WTC11 (cell line): Measurements from ENCODE around the gene MPDZ. TPM values are rescaled to one million over a fixed set of nuclear protein-coding genes. Genes with fewer than 3 reads are reported as not detected.

ENCODE experiments used
- ATAC-seq: fragments of 200-7000 bp; cut with Tn5 transposase; 2 replicates; pipeline ENCODE4 v1.10.0; 2021; ENCODE audit warnings: mild to moderate bottlenecking, moderate library complexity
- CTCF ChIA-PET: fragments of 300-600 bp; sonication (Branson Sonifier 250); formaldehyde crosslinking; loops from one replicate; lab custom pipeline; 2021; ENCODE audit warnings: antibody characterized with exemption; lab: Charles Lee
- POLR2A ChIA-PET: fragments of 350-600 bp; sonication (Branson Sonifier 250); formaldehyde crosslinking; loops from one replicate; lab custom pipeline; 2021; ENCODE audit warnings: antibody characterized with exemption; lab: Charles Lee
- DNase-seq: peaks from one replicate; pipeline ENCODE4 v3.0.0; 2021; ENCODE audit warnings: low spot score
- H3K27ac Mint-ChIP-seq: 2 replicates; pipeline ENCODE4 v1.8.0; 2021; ENCODE audit warnings: mixed read lengths
- H3K27me3 Mint-ChIP-seq: 2 replicates; pipeline ENCODE4 v1.8.0; 2021; ENCODE audit warnings: low read depth, mild to moderate bottlenecking, moderate library complexity, mixed read lengths
- H3K36me3 Mint-ChIP-seq: 2 replicates; pipeline ENCODE4 v1.8.0; 2021; ENCODE audit warnings: mixed read lengths
- H3K4me1 Mint-ChIP-seq: 2 replicates; pipeline ENCODE4 v1.8.0; 2022; ENCODE audit warnings: mixed read lengths
- H3K4me3 Mint-ChIP-seq: 2 replicates; pipeline ENCODE4 v1.8.0; 2021; ENCODE audit warnings: mild to moderate bottlenecking, moderate library complexity, mixed read lengths
- H3K9me3 Mint-ChIP-seq: 2 replicates; pipeline ENCODE4 v1.8.0; 2021; ENCODE audit warnings: mixed read lengths
- CREM ChIP-seq: sonication (generic); formaldehyde crosslinking; IDR thresholded peaks from 2 replicates; pipeline ENCODE4 v1.8.1; 2022; ENCODE audit warnings: mild to moderate bottlenecking, missing genetic modification reagents, moderate library complexity
- EMX1 ChIP-seq: fragments of 250-450 bp; sonication (Bioruptor Pico); IDR thresholded peaks from 2 replicates; pipeline ENCODE4 v1.8.0; 2021; ENCODE audit warnings: mild to moderate bottlenecking
- FOXJ3 ChIP-seq: sonication (generic); formaldehyde crosslinking; IDR thresholded peaks from 2 replicates; pipeline ENCODE4 v1.9.0; 2021; ENCODE audit warnings: missing genetic modification reagents, mild to moderate bottlenecking, borderline replicate concordance
- FOXK1 ChIP-seq: sonication (generic); formaldehyde crosslinking; IDR thresholded peaks from 2 replicates; pipeline ENCODE4 v1.8.0; 2022; ENCODE audit warnings: mild to moderate bottlenecking, moderate library complexity, missing genetic modification reagents
- MXD4 ChIP-seq: fragments of 250-450 bp; sonication (Bioruptor Pico); IDR thresholded peaks from 2 replicates; pipeline ENCODE4 v1.8.0; 2021; ENCODE audit warnings: mild to moderate bottlenecking, moderate library complexity, borderline replicate concordance
- NFATC4 ChIP-seq: fragments of 250-450 bp; sonication (Bioruptor Pico); IDR thresholded peaks from 2 replicates; pipeline ENCODE4 v1.9.0; 2021; ENCODE audit warnings: mild to moderate bottlenecking
- TEAD1 ChIP-seq: sonication (generic); formaldehyde crosslinking; IDR thresholded peaks from 2 replicates; pipeline ENCODE4 v1.8.0; 2022; ENCODE audit warnings: mild to moderate bottlenecking, missing genetic modification reagents
- ZNF232 ChIP-seq: sonication (generic); formaldehyde crosslinking; IDR thresholded peaks from 2 replicates; pipeline ENCODE4 v1.8.0; 2022; ENCODE audit warnings: mild to moderate bottlenecking, missing genetic modification reagents
- ZNF671 ChIP-seq: fragments of 250-450 bp; sonication (Bioruptor Pico); IDR thresholded peaks from 2 replicates; pipeline ENCODE4 v1.8.0; 2021; ENCODE audit warnings: mild to moderate bottlenecking
- total RNA-seq: library from RNA; stranded (reverse); gene quantifications from 3 replicates; pipeline ENCODE4 v1.2.3, GENCODE V29; 2021
- TF ChIP-seq, protein P1 (sequence below): sonication (generic); formaldehyde crosslinking; IDR thresholded peaks from 2 replicates; pipeline ENCODE4 v1.8.1; 2022; ENCODE audit warnings: mild to moderate bottlenecking, moderate library complexity, missing genetic modification reagents
- TF ChIP-seq, protein P2 (sequence below): sonication (generic); formaldehyde crosslinking; IDR thresholded peaks from 2 replicates; pipeline ENCODE4 v1.8.0; 2023; ENCODE audit warnings: missing genetic modification reagents
- TF ChIP-seq, protein P3 (sequence below): sonication (generic); formaldehyde crosslinking; IDR thresholded peaks from 2 replicates; pipeline ENCODE4 v1.8.1; 2022; ENCODE audit warnings: low read depth, missing genetic modification reagents, borderline replicate concordance
- TF ChIP-seq, protein P4 (sequence below): sonication (generic); formaldehyde crosslinking; IDR thresholded peaks from 2 replicates; pipeline ENCODE4 v1.8.1; 2023; ENCODE audit warnings: mild to moderate bottlenecking, missing genetic modification reagents, borderline replicate concordance
- TF ChIP-seq, protein P5 (sequence below): sonication (generic); formaldehyde crosslinking; IDR thresholded peaks from 2 replicates; pipeline ENCODE4 v1.8.0; 2022; ENCODE audit warnings: mild to moderate bottlenecking, missing genetic modification reagents
- TF ChIP-seq, protein P6 (sequence below): sonication (generic); formaldehyde crosslinking; conservative IDR thresholded peaks from 2 replicates; pipeline ENCODE4 v1.8.1; 2022; ENCODE audit warnings: mild to moderate bottlenecking, missing genetic modification reagents
- TF ChIP-seq, protein P7 (sequence below): sonication (generic); formaldehyde crosslinking; IDR thresholded peaks from 2 replicates; pipeline ENCODE4 v1.8.1; 2022; ENCODE audit warnings: missing genetic modification reagents, borderline replicate concordance
- TF ChIP-seq, protein P8 (sequence below): fragments of 200-600 bp; IDR thresholded peaks from 2 replicates; pipeline ENCODE4 v1.8.0; 2022; ENCODE audit warnings: antibody characterized with exemption
- TF ChIP-seq, protein P9 (sequence below): sonication (generic); formaldehyde crosslinking; IDR thresholded peaks from 2 replicates; pipeline ENCODE4 v1.8.1; 2023; ENCODE audit warnings: mild to moderate bottlenecking, missing genetic modification reagents, moderate library complexity
- TF ChIP-seq, protein P10 (sequence below): sonication (generic); formaldehyde crosslinking; IDR thresholded peaks from 2 replicates; pipeline ENCODE4 v1.8.1; 2022; ENCODE audit warnings: low read depth, mild to moderate bottlenecking, moderate library complexity, missing genetic modification reagents, borderline replicate concordance

MPDZ gene
- total RNA-seq, 1 experiment from 2014 or later: 38.5 TPM

DNA sequence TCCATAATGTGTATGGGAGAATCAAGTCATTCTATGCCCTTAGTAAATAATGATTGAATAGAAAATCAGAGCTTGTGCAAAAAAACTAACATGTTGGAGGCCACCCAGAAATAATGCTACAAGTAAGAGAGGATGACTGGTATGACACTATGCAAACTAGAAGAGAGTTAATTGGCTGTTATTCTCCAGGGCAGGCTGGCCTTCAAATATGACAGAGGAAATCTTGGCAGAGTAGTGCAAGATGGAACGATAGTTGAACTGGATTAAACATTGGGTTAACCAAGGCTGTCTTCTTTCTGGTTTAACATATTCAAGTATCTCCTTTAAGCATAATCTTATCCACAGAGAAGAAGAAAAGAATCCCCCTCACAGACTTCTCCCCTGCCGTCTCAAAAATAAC, 196.1 kb downstream of the MPDZ start (continued):
- TF ChIP-seq, protein P1, sequence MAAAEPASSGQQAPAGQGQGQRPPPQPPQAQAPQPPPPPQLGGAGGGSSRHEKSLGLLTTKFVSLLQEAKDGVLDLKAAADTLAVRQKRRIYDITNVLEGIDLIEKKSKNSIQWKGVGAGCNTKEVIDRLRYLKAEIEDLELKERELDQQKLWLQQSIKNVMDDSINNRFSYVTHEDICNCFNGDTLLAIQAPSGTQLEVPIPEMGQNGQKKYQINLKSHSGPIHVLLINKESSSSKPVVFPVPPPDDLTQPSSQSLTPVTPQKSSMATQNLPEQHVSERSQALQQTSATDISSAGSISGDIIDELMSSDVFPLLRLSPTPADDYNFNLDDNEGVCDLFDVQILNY (CRISPR knock-in tag): no peak
- no peak for TF ChIP-seq TEAD1 (CRISPR knock-in tag)
- TF ChIP-seq, protein P2, sequence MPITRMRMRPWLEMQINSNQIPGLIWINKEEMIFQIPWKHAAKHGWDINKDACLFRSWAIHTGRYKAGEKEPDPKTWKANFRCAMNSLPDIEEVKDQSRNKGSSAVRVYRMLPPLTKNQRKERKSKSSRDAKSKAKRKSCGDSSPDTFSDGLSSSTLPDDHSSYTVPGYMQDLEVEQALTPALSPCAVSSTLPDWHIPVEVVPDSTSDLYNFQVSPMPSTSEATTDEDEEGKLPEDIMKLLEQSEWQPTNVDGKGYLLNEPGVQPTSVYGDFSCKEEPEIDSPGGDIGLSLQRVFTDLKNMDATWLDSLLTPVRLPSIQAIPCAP: no peak

DNA sequence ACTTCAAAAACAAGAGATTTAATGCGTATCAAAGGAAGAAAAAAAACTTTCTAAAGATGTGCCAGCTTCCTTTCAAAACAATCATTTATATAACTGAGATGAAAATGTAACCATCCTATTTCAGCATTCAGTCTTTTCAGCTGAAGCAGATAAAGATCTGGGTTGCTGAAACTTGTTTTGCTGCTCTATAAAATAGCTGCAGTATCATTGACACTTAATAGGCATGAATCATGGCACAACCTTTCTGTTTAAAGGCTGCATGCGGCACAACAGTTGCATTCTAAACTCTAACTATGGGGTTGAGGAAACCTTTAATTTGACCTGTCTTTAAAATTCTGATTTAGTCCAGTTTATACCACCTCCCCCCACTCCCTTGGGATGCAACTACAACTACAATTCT, 196.7 kb downstream of the MPDZ start:
- no peak for ATAC-seq
- H3K4me1 Mint-ChIP-seq: no peaks in the 10 kb centered on the region
- CTCF ChIA-PET: no interaction called here
- TF ChIP-seq NFATC4 (CRISPR knock-in tag): no peak
- TF ChIP-seq, protein P3, sequence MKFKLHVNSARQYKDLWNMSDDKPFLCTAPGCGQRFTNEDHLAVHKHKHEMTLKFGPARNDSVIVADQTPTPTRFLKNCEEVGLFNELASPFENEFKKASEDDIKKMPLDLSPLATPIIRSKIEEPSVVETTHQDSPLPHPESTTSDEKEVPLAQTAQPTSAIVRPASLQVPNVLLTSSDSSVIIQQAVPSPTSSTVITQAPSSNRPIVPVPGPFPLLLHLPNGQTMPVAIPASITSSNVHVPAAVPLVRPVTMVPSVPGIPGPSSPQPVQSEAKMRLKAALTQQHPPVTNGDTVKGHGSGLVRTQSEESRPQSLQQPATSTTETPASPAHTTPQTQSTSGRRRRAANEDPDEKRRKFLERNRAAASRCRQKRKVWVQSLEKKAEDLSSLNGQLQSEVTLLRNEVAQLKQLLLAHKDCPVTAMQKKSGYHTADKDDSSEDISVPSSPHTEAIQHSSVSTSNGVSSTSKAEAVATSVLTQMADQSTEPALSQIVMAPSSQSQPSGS (CRISPR knock-in tag): no peak
- TF ChIP-seq, protein P4, sequence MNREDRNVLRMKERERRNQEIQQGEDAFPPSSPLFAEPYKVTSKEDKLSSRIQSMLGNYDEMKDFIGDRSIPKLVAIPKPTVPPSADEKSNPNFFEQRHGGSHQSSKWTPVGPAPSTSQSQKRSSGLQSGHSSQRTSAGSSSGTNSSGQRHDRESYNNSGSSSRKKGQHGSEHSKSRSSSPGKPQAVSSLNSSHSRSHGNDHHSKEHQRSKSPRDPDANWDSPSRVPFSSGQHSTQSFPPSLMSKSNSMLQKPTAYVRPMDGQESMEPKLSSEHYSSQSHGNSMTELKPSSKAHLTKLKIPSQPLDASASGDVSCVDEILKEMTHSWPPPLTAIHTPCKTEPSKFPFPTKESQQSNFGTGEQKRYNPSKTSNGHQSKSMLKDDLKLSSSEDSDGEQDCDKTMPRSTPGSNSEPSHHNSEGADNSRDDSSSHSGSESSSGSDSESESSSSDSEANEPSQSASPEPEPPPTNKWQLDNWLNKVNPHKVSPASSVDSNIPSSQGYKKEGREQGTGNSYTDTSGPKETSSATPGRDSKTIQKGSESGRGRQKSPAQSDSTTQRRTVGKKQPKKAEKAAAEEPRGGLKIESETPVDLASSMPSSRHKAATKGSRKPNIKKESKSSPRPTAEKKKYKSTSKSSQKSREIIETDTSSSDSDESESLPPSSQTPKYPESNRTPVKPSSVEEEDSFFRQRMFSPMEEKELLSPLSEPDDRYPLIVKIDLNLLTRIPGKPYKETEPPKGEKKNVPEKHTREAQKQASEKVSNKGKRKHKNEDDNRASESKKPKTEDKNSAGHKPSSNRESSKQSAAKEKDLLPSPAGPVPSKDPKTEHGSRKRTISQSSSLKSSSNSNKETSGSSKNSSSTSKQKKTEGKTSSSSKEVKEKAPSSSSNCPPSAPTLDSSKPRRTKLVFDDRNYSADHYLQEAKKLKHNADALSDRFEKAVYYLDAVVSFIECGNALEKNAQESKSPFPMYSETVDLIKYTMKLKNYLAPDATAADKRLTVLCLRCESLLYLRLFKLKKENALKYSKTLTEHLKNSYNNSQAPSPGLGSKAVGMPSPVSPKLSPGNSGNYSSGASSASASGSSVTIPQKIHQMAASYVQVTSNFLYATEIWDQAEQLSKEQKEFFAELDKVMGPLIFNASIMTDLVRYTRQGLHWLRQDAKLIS (CRISPR knock-in tag): no peak
- TF ChIP-seq EMX1 (CRISPR knock-in tag): no peak
- TF ChIP-seq FOXK1 (CRISPR knock-in tag): no peak
- TF ChIP-seq MXD4 (CRISPR knock-in tag): no peak
- no peak for TF ChIP-seq CREM (CRISPR knock-in tag)
- TF ChIP-seq, protein P5, sequence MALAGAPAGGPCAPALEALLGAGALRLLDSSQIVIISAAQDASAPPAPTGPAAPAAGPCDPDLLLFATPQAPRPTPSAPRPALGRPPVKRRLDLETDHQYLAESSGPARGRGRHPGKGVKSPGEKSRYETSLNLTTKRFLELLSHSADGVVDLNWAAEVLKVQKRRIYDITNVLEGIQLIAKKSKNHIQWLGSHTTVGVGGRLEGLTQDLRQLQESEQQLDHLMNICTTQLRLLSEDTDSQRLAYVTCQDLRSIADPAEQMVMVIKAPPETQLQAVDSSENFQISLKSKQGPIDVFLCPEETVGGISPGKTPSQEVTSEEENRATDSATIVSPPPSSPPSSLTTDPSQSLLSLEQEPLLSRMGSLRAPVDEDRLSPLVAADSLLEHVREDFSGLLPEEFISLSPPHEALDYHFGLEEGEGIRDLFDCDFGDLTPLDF: no peak
- TF ChIP-seq, protein P6, sequence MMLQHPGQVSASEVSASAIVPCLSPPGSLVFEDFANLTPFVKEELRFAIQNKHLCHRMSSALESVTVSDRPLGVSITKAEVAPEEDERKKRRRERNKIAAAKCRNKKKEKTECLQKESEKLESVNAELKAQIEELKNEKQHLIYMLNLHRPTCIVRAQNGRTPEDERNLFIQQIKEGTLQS (CRISPR knock-in tag): no peak
- TF ChIP-seq, protein P7, sequence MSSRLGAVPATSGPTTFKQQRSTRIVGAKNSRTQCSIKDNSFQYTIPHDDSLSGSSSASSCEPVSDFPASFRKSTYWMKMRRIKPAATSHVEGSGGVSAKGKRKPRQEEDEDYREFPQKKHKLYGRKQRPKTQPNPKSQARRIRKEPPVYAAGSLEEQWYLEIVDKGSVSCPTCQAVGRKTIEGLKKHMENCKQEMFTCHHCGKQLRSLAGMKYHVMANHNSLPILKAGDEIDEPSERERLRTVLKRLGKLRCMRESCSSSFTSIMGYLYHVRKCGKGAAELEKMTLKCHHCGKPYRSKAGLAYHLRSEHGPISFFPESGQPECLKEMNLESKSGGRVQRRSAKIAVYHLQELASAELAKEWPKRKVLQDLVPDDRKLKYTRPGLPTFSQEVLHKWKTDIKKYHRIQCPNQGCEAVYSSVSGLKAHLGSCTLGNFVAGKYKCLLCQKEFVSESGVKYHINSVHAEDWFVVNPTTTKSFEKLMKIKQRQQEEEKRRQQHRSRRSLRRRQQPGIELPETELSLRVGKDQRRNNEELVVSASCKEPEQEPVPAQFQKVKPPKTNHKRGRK (CRISPR knock-in tag): no peak
- TF ChIP-seq, all 79 proteins: peak for 0
- H3K36me3 Mint-ChIP-seq: no peaks in the 10 kb centered on the region
- no peaks in the 10 kb centered on the region for H3K27me3 Mint-ChIP-seq
- no peak for DNase-seq
- no peak overlapping the region for H3K4me3 Mint-ChIP-seq
- POLR2A ChIA-PET: no interaction called here
- H3K27ac Mint-ChIP-seq: no peak overlapping the region
- 0 out of 2 replicates have a peak, but pooled peaks cover 3% of the 10 kb centered on the region for H3K9me3 Mint-ChIP-seq

DNA sequence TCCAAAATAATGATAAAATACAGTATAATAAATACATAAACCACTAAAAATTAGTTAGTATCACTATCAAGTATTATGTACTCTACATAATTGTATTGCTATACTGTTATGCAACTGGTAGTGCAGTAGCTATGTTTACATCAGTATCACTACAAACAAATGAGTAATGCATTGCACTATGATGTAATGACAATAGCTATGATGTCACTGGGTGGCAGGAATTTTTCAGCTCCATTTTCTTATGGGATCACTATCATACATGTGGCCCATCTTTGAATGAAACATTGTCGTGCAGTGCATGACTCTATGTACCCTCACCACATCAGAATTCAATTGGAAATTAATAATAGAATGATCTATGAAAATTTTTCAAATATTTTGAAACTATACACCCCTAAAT, 201.3 kb downstream of the MPDZ start:
- H3K27ac Mint-ChIP-seq: no peak overlapping the region
- H3K36me3 Mint-ChIP-seq: no peaks in the 10 kb centered on the region
- 0 out of 2 replicates have a peak, but pooled peaks cover 4% of the 10 kb centered on the region for H3K9me3 Mint-ChIP-seq
- CTCF ChIA-PET: no interaction called here
- no peak overlapping the region for H3K4me3 Mint-ChIP-seq
- no peaks in the 10 kb centered on the region for H3K27me3 Mint-ChIP-seq
- no peak for ATAC-seq
- H3K4me1 Mint-ChIP-seq: no peaks in the 10 kb centered on the region
- POLR2A ChIA-PET: no interaction called here
- no peak for DNase-seq
- TF ChIP-seq, protein P8, sequence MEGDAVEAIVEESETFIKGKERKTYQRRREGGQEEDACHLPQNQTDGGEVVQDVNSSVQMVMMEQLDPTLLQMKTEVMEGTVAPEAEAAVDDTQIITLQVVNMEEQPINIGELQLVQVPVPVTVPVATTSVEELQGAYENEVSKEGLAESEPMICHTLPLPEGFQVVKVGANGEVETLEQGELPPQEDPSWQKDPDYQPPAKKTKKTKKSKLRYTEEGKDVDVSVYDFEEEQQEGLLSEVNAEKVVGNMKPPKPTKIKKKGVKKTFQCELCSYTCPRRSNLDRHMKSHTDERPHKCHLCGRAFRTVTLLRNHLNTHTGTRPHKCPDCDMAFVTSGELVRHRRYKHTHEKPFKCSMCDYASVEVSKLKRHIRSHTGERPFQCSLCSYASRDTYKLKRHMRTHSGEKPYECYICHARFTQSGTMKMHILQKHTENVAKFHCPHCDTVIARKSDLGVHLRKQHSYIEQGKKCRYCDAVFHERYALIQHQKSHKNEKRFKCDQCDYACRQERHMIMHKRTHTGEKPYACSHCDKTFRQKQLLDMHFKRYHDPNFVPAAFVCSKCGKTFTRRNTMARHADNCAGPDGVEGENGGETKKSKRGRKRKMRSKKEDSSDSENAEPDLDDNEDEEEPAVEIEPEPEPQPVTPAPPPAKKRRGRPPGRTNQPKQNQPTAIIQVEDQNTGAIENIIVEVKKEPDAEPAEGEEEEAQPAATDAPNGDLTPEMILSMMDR: no peak
- TF ChIP-seq, protein P9, sequence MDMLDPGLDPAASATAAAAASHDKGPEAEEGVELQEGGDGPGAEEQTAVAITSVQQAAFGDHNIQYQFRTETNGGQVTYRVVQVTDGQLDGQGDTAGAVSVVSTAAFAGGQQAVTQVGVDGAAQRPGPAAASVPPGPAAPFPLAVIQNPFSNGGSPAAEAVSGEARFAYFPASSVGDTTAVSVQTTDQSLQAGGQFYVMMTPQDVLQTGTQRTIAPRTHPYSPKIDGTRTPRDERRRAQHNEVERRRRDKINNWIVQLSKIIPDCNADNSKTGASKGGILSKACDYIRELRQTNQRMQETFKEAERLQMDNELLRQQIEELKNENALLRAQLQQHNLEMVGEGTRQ (CRISPR knock-in tag): no peak
- TF ChIP-seq FOXJ3 (no peak), ZNF671 (no peak), TEAD1 (CRISPR knock-in tag) (no peak), ZNF232 (CRISPR knock-in tag) (no peak)
- TF ChIP-seq, protein P10, sequence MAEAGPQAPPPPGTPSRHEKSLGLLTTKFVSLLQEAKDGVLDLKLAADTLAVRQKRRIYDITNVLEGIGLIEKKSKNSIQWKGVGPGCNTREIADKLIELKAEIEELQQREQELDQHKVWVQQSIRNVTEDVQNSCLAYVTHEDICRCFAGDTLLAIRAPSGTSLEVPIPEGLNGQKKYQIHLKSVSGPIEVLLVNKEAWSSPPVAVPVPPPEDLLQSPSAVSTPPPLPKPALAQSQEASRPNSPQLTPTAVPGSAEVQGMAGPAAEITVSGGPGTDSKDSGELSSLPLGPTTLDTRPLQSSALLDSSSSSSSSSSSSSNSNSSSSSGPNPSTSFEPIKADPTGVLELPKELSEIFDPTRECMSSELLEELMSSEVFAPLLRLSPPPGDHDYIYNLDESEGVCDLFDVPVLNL: no peak
